SK-N-SH (cell line): ENCODE results near the gene APH1A. TPM values are rescaled to one million over a fixed set of nuclear protein-coding genes. Genes with fewer than 3 reads are reported as not detected.

Experiments
- CTCF ChIA-PET: fragments of 300-600, 350-600 bp; formaldehyde crosslinking; extraction: SDS; loops from one replicate; lab custom pipeline; 2021; lab: Yijun Ruan, JAX
- POLR2A ChIA-PET: fragments of 350-600 bp; sonication (Branson Sonifier 250); formaldehyde crosslinking; extraction: SDS; loops from one replicate; lab custom pipeline; 2020; ENCODE audit warnings: antibody characterized with exemption, inconsistent platforms; lab: Yijun Ruan, JAX
- DNase-seq: peaks from one replicate; pipeline ENCODE4 v3.0.0; 2012
- H2AFZ ChIP-seq: fragments of 200-600 bp; sonication (generic); 2 replicates; pipeline ENCODE4 v1.8.1; 2016; ENCODE audit warnings: antibody characterized with exemption, mild to moderate bottlenecking, low read depth
- H3F3A ChIP-seq: fragments of 200-600 bp; sonication (generic); replicated peaks from 2 replicates; pipeline ENCODE3; 2016; ENCODE audit warnings: antibody characterized with exemption, mild to moderate bottlenecking; ENCODE audit not compliant: insufficient read depth
- H3K27ac ChIP-seq, 2 experiments: fragments of 200-500 bp in 1 of 2; fragments of 200-600 bp in 1 of 2; sonication (Bioruptor generic) in 1 of 2; sonication (generic), shearing (Covaris generic) in 1 of 2; 2 replicates each; pipeline versions ENCODE4 v1.5.1 to v1.6.1; 2014 to 2016; ENCODE audit warnings: low read depth in 2 of 2, inconsistent platforms in 1 of 2, low read length in 1 of 2, mild to moderate bottlenecking in 1 of 2, mixed read lengths in 1 of 2
- H3K27me3 ChIP-seq: fragments of 200-600 bp; sonication (generic), shearing (Covaris generic); 2 replicates; pipeline ENCODE4 v1.6.1; 2016; ENCODE audit warnings: mixed run types; ENCODE audit not compliant: insufficient read depth
- H3K36me3 ChIP-seq, 2 experiments: fragments of 200-500 bp in 1 of 2; fragments of 200-600 bp in 1 of 2; sonication (Bioruptor generic) in 1 of 2; sonication (generic) in 1 of 2; replicated peaks in 1 of 2; 2 replicates each; pipeline versions ENCODE3 to v1.5.1; 2014 to 2016; ENCODE audit warnings: low read length in 1 of 2, mild to moderate bottlenecking in 1 of 2; ENCODE audit not compliant: insufficient read depth in 2 of 2, control insufficient read depth in 1 of 2
- H3K4me1 ChIP-seq, 2 experiments: fragments of 200-500 bp in 1 of 2; fragments of 200-600 bp in 1 of 2; sonication (Bioruptor generic) in 1 of 2; sonication (generic), shearing (Covaris generic) in 1 of 2; 2 replicates each; pipeline versions ENCODE4 v1.5.1 to v1.6.1; 2014 to 2016; ENCODE audit warnings: low read depth in 1 of 2, low read length in 1 of 2, mixed run types in 1 of 2; ENCODE audit not compliant: insufficient read depth in 2 of 2, control insufficient read depth in 1 of 2
- H3K4me2 ChIP-seq: fragments of 200-600 bp; sonication (generic), shearing (Covaris generic); 2 replicates; pipeline ENCODE4 v1.6.1; 2017; ENCODE audit warnings: mixed run types
- H3K4me3 ChIP-seq, 2 experiments: fragments of 200-500 bp in 1 of 2; fragments of 200-600 bp in 1 of 2; sonication (Bioruptor generic) in 1 of 2; sonication (generic), shearing (Covaris generic) in 1 of 2; 2 replicates each; pipeline versions ENCODE4 v1.5.1 to v1.8.1; 2014 to 2016; ENCODE audit warnings: low read depth in 2 of 2, inconsistent platforms in 1 of 2, low read length in 1 of 2, mild to moderate bottlenecking in 1 of 2, mixed read lengths in 1 of 2, moderate library complexity in 1 of 2
- H3K79me2 ChIP-seq: fragments of 200-600 bp; sonication (generic); 2 replicates; pipeline ENCODE4 v1.8.1; 2017; ENCODE audit warnings: mild to moderate bottlenecking; ENCODE audit not compliant: insufficient read depth
- H3K9ac ChIP-seq: fragments of 200-600 bp; sonication (generic); 2 replicates; pipeline ENCODE4 v1.6.1; 2017; ENCODE audit warnings: mixed run types
- H3K9me2 ChIP-seq: fragments of 200-600 bp; sonication (generic); 2 replicates; pipeline ENCODE4 v1.6.1; 2017; ENCODE audit warnings: mixed run types
- H3K9me3 ChIP-seq: fragments of 200-600 bp; sonication (generic); 2 replicates; pipeline ENCODE4 v1.6.1; 2017; ENCODE audit warnings: mixed run types, mild to moderate bottlenecking, moderate library complexity
- H4K20me1 ChIP-seq: fragments of 200-600 bp; sonication (generic); 2 replicates; pipeline ENCODE4 v1.6.1; 2017; ENCODE audit warnings: mild to moderate bottlenecking, mixed run types; ENCODE audit not compliant: insufficient read depth
- EP300 ChIP-seq, 2 experiments: IDR thresholded peaks; 2 replicates each; pipeline versions ENCODE4 v1.4.0 to v1.6.1; 2012; ENCODE audit warnings: borderline replicate concordance in 1 of 2, low read depth in 1 of 2, low read length in 1 of 2
- EZH2phosphoT487 ChIP-seq: fragments of 200-600 bp; sonication (generic); IDR thresholded peaks from 2 replicates; pipeline ENCODE4 v1.6.1; 2017; ENCODE audit warnings: low read depth, mixed run types, mild to moderate bottlenecking, antibody characterized with exemption, moderate library complexity, borderline replicate concordance
- FOXJ3 ChIP-seq: sonication (generic); formaldehyde crosslinking; IDR thresholded peaks from 2 replicates; pipeline ENCODE4 v1.5.1; 2020; ENCODE audit warnings: mild to moderate bottlenecking, missing genetic modification reagents
- FOXM1 ChIP-seq: IDR thresholded peaks from 2 replicates; pipeline ENCODE4 v1.4.0; 2012; ENCODE audit warnings: low read depth, mild to moderate bottlenecking
- JUND ChIP-seq: IDR thresholded peaks from 2 replicates; pipeline ENCODE4 v1.4.0; 2012
- NFIC ChIP-seq: IDR thresholded peaks from 2 replicates; pipeline ENCODE4 v1.4.0; 2012; ENCODE audit warnings: borderline replicate concordance
- NRF1 ChIP-seq: IDR thresholded peaks from 2 replicates; pipeline ENCODE4 v1.6.1; 2012; ENCODE audit warnings: low read depth, mild to moderate bottlenecking, low read length
- PBX3 ChIP-seq: IDR thresholded peaks from 2 replicates; pipeline ENCODE4; 2012
- POLR2AphosphoS5 ChIP-seq: IDR thresholded peaks from 2 replicates; pipeline ENCODE4 v1.6.1; 2012; ENCODE audit warnings: low read depth, low read length
- RCOR1 ChIP-seq: fragments of 150-350 bp; IDR thresholded peaks from 2 replicates; pipeline ENCODE4 v1.6.1; 2017; ENCODE audit warnings: antibody characterized with exemption, low read length
- SIN3A ChIP-seq: IDR thresholded peaks from 2 replicates; pipeline ENCODE4 v1.6.1; 2012; ENCODE audit warnings: low read depth, mild to moderate bottlenecking, low read length, moderate library complexity, borderline replicate concordance
- TCF12 ChIP-seq: IDR thresholded peaks from 2 replicates; pipeline ENCODE4 v1.4.0; 2012
- TEAD4 ChIP-seq: IDR thresholded peaks from 2 replicates; pipeline ENCODE4 v1.4.0; 2012; ENCODE audit warnings: mild to moderate bottlenecking, borderline replicate concordance; ENCODE audit not compliant: insufficient read depth
- WGBS: methylation state at CpG from one replicate; pipeline ENCODE4 v1.1.6; 2017; ENCODE audit warnings: low lambda C conversion rate; 5-methylcytosine and 5-hydroxymethylcytosine counted together
- polyA plus RNA-seq, 3 experiments: library from polyadenylated mRNA; depleted of rRNA; stranded (reverse); fragments of >200 nt; gene quantifications; 2 replicates each; pipeline ENCODE4 v1.2.3, GENCODE V29; 2012
- TF ChIP-seq, protein P1 (sequence below): IDR thresholded peaks from 2 replicates; pipeline ENCODE4 v1.6.1; 2012; ENCODE audit warnings: mild to moderate bottlenecking, low read depth, low read length, moderate library complexity

APH1A gene
- polyA plus RNA-seq, 1 of the 3 experiments (the other 2 are of a cell fraction) = 175 TPM

GRCh38 chr1:150262388-150263320, 6.2 kb downstream of the APH1A start:
- H3K36me3 ChIP-seq = peaks cover 26 to 29% of the 10 kb centered on the region in 2 experiments
- H3K79me2 ChIP-seq = peaks cover 15% of the 10 kb centered on the region
- no peak overlapping the region for H3K4me3 ChIP-seq
- CTCF ChIA-PET = interaction anchor here (1.2 to 8.7 kb wide), 3 partner anchors 18 to 101 kb away, joined by 3 to 110 read pairs (median 3); partner anchors contain the start of genes CIART and RPRD2
- H3K9me3 ChIP-seq = no peaks in the 10 kb centered on the region
- H3K27me3 ChIP-seq = no peaks in the 10 kb centered on the region
- H3F3A ChIP-seq = peaks cover 4% of the 10 kb centered on the region
- no peak overlapping the region for H2AFZ ChIP-seq
- no peaks in the 10 kb centered on the region for H4K20me1 ChIP-seq
- 77% methylated on average over 6 of the region's 6 CpGs for WGBS
- POLR2A ChIA-PET = no interaction called here
- no peak for TF ChIP-seq TCF12
- no peak for TF ChIP-seq PBX3
- TF ChIP-seq NRF1 = no peak
- TF ChIP-seq JUND = no peak
- no peak for TF ChIP-seq NFIC
- no peak for TF ChIP-seq SIN3A
- TF ChIP-seq EZH2phosphoT487 = no peak
- TF ChIP-seq, protein P1, sequence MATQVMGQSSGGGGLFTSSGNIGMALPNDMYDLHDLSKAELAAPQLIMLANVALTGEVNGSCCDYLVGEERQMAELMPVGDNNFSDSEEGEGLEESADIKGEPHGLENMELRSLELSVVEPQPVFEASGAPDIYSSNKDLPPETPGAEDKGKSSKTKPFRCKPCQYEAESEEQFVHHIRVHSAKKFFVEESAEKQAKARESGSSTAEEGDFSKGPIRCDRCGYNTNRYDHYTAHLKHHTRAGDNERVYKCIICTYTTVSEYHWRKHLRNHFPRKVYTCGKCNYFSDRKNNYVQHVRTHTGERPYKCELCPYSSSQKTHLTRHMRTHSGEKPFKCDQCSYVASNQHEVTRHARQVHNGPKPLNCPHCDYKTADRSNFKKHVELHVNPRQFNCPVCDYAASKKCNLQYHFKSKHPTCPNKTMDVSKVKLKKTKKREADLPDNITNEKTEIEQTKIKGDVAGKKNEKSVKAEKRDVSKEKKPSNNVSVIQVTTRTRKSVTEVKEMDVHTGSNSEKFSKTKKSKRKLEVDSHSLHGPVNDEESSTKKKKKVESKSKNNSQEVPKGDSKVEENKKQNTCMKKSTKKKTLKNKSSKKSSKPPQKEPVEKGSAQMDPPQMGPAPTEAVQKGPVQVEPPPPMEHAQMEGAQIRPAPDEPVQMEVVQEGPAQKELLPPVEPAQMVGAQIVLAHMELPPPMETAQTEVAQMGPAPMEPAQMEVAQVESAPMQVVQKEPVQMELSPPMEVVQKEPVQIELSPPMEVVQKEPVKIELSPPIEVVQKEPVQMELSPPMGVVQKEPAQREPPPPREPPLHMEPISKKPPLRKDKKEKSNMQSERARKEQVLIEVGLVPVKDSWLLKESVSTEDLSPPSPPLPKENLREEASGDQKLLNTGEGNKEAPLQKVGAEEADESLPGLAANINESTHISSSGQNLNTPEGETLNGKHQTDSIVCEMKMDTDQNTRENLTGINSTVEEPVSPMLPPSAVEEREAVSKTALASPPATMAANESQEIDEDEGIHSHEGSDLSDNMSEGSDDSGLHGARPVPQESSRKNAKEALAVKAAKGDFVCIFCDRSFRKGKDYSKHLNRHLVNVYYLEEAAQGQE = no peak
- TF ChIP-seq FOXM1 = no peak
- no peak for TF ChIP-seq FOXJ3 (CRISPR knock-in tag)
- DNase-seq = no peak
- H3K4me2 ChIP-seq = no peak overlapping the region
- H3K9ac ChIP-seq = no peak overlapping the region
- no peaks in the 10 kb centered on the region for H3K9me2 ChIP-seq
- H3K4me1 ChIP-seq = peaks cover 6 to 18% of the 10 kb centered on the region in 2 experiments; a peak in 2 of 4 replicates
- H3K27ac ChIP-seq = no peak overlapping the region

GRCh38 chr1:150261367-150261766, 7.4 kb downstream of the APH1A start:
- Histone ChIP-seq H2AFZ (no peak overlapping the region), H3K36me3 (peaks cover 20 to 21% of the 10 kb centered on the region in 2 experiments), H3K9ac (no peak overlapping the region), H3K4me3 (no peak overlapping the region), H3K27me3 (no peaks in the 10 kb centered on the region)
- CTCF ChIA-PET = interaction anchor here (0.7 to 8.7 kb wide), 2 partner anchors 19 to 271 kb away, joined by 3 to 110 read pairs; partner anchors contain the start of gene CIART
- TF ChIP-seq POLR2AphosphoS5 (no peak), FOXM1 (no peak), JUND (no peak), EP300 (IDR thresholded peaks at IDR 0.05; ENCODE audit: borderline replicate concordance in 1 of 2, low read depth in 1 of 2, low read length in 1 of 2) (no peak), TEAD4 (no peak), NRF1 (no peak), RCOR1 (no peak)
- TF ChIP-seq, all 33 proteins: peak for 0
- no peaks in the 10 kb centered on the region for H3K9me2 ChIP-seq
- POLR2A ChIA-PET = no interaction called here
- WGBS = 87% methylated on average over 4 of the region's 6 CpGs
- H3K79me2 ChIP-seq = peaks cover 2% of the 10 kb centered on the region; the same call in 1 of the 2 replicates
- H4K20me1 ChIP-seq = no peaks in the 10 kb centered on the region
- DNase-seq = no peak
- H3K4me2 ChIP-seq = no peak overlapping the region
- H3F3A ChIP-seq = peaks cover 4% of the 10 kb centered on the region
- H3K9me3 ChIP-seq = no peaks in the 10 kb centered on the region
- H3K4me1 ChIP-seq = peaks cover 9 to 13% of the 10 kb centered on the region in 2 experiments; a peak in 2 of 4 replicates
- H3K27ac ChIP-seq = no peak overlapping the region
